Peyer's patch (tissue), 4 donors: Measurements from ENCODE around the gene CADM1. TPM values are rescaled to one million over a fixed set of nuclear protein-coding genes. Genes with fewer than 3 reads are reported as not detected.

Experiments used
- DNase-seq, 3 donors: peaks; one replicate each; pipeline ENCODE4 v3.0.0-alpha.2; 2017 to 2019
- H3K27ac ChIP-seq, 4 donors: fragments of 200-600 bp; sonication (generic); one replicate each; pipeline ENCODE4 v1.5.1; 2016 to 2019
- H3K27me3 ChIP-seq, 2 donors: fragments of 200-600 bp; sonication (generic); one replicate each; pipeline ENCODE4 v1.5.1; 2019
- H3K36me3 ChIP-seq, 3 donors: fragments of 200-600 bp; sonication (generic); one replicate each; pipeline ENCODE4 v1.5.1; 2016 to 2019
- H3K4me1 ChIP-seq, 4 donors: fragments of 200-600 bp; sonication (generic); one replicate each; pipeline ENCODE4 v1.5.1; 2016 to 2019
- H3K4me3 ChIP-seq, 4 donors: fragments of 200-600 bp; sonication (generic); 1 replicate in 3 of 4; 2 replicates in 1 of 4; pipeline ENCODE4 v1.5.1; 2016 to 2019; ENCODE audit warnings: mild to moderate bottlenecking in 1 of 4
- H3K9me3 ChIP-seq, 4 donors: fragments of 200-600 bp; sonication (generic); one replicate each; pipeline ENCODE4 v1.5.1; 2016 to 2019; ENCODE audit warnings: mild to moderate bottlenecking in 1 of 4
- CTCF ChIP-seq, 6 experiments: fragments of 450-650 bp in 4 of 6; fragments of 200-600 bp in 2 of 6; sonication (generic) in 1 of 6; IDR thresholded peaks; one replicate each; pipeline ENCODE4 v1.5.1; 2017 to 2019; ENCODE audit warnings: antibody characterized with exemption in 6 of 6, mild to moderate bottlenecking in 3 of 6, moderate library complexity in 1 of 6
- POLR2A ChIP-seq, 2 donors: fragments of 450-650 bp; IDR thresholded peaks; one replicate each; pipeline ENCODE4 v1.5.1; 2017; ENCODE audit warnings: antibody characterized with exemption in 2 of 2, mild to moderate bottlenecking in 2 of 2, moderate library complexity in 2 of 2
- total RNA-seq, 4 donors: library from RNA; depleted of rRNA; stranded (reverse); fragments of >200 nt; gene quantifications; one replicate each; pipeline ENCODE4 v1.1.0, GENCODE V29; 2016

CADM1 gene
- total RNA-seq, 4 donors from 2014 or later, result 0.38 to 8.3 (median 2.5) TPM

DNA sequence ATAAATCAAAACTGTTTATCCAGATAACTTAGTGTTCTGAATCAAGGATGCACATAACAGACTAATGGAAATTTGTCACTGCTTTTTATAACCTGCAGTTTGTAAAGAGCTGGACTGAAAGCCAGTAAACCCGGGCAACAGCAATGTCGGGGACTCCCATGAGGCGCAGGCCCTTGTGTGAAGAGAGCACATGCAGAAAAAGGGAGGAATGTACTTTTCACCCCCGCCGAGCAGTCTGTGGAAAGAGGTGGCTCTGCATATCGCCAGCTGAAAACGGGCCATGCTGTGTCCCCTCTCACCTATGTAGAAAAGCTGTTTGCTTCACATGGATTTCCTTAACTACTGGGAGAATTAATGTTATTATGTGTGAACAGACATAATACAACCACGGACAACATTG is 291.2 kb downstream of the CADM1 start:
- Histone ChIP-seq H3K4me3 (no peak overlapping the region), H3K4me1 (no peaks in the 10 kb centered on the region), H3K36me3 (no peaks in the 10 kb centered on the region), H3K27ac (no peak overlapping the region), H3K9me3 (no peaks in the 10 kb centered on the region), H3K27me3 (no peaks in the 10 kb centered on the region)
- no peak for DNase-seq
- no peak for TF ChIP-seq CTCF (IDR thresholded peaks at IDR 0.05)
- TF ChIP-seq POLR2A (IDR thresholded peaks at IDR 0.05), result no peak

DNA sequence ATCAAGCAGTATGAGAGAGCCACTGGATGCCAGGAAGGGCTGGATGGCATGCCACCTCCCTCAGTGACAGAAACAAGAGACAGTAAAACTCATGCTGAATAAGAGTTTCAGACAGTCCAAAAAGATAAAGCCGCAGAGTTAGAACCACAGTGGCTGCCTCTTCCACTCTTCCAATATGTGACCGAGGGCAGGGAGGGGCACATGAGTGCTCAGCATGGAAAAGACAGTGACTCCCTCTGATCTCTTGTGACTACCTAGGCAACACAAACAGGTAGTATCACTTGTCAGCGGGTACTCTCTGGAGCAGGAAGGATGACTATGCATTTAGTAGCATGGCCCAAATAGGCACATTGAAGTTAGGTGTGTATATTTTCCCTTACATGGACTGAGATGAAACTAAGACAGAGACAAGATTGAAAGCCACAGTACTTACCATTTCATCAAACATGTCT is 295.4 kb downstream of the CADM1 start:
- Histone ChIP-seq H3K4me1 (no peaks in the 10 kb centered on the region), H3K4me3 (no peak overlapping the region), H3K9me3 (no peaks in the 10 kb centered on the region), H3K27me3 (no peaks in the 10 kb centered on the region), H3K27ac (no peak overlapping the region), H3K36me3 (no peaks in the 10 kb centered on the region)
- no peak for DNase-seq
- TF ChIP-seq POLR2A (IDR thresholded peaks at IDR 0.05) (no peak), CTCF (IDR thresholded peaks at IDR 0.05) (no peak)

- Histone ChIP-seq H3K4me3 (no peak overlapping the region), H3K36me3 (no peaks in the 10 kb centered on the region), H3K4me1 (no peaks in the 10 kb centered on the region), H3K27me3 (no peaks in the 10 kb centered on the region), H3K27ac (no peak overlapping the region), H3K9me3 (no peaks in the 10 kb centered on the region)
- DNase-seq, result no peak
- TF ChIP-seq CTCF (IDR thresholded peaks at IDR 0.05) (no peak), POLR2A (IDR thresholded peaks at IDR 0.05) (no peak)
Observed at GRCh38 chr11:115207916-115208315, 296.3 kb downstream of the CADM1 start.

- TF ChIP-seq POLR2A (IDR thresholded peaks at IDR 0.05) (no peak), CTCF (IDR thresholded peaks at IDR 0.05) (no peak)
Observed at GRCh38 chr11:115207166-115207591, 297.0 kb downstream of the CADM1 start.

DNA sequence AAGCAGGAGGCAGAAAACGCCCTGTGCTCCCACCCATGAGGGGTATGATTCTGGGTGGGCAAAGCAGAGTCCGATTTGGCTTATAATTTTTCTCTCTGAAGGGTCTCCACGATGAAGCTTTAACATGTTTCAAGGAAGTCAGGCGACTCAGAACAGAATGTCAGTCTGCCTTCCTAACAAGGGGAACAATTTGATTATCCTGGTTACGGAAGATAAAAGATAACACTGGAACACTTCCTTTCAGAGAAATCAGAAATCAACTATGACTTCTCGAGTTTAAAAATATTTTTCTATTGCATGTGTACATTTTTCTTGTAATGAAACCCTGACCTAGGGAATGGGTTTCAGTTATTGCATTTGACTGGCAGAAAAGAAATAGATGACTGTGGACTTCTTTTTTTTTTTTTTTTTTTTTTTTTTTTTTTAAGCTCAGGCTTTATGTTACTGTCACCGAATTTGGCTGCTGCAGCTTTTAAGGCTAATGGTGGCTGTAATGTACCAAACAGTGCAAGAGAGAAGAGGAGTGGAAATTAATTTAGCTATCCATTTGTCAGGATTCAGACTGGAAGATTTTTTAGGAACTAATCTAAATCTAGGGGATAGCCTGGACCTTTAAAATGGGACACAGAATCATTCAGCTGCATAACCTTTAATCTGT is 297.7 kb downstream of the CADM1 start:
- DNase-seq, result no peak
- no peak overlapping the region for H3K27ac ChIP-seq
- no peaks in the 10 kb centered on the region for H3K27me3 ChIP-seq
- H3K4me1 ChIP-seq, result no peaks in the 10 kb centered on the region
- H3K4me3 ChIP-seq, result no peak overlapping the region
- TF ChIP-seq POLR2A (IDR thresholded peaks at IDR 0.05) (no peak), CTCF (IDR thresholded peaks at IDR 0.05) (no peak)
- H3K9me3 ChIP-seq, result no peaks in the 10 kb centered on the region
- H3K36me3 ChIP-seq, result no peaks in the 10 kb centered on the region

More at GRCh38 chr11:115207166-115207591, 297.0 kb downstream of the CADM1 start:
- Histone ChIP-seq H3K4me1 (no peaks in the 10 kb centered on the region), H3K9me3 (no peaks in the 10 kb centered on the region), H3K27me3 (no peaks in the 10 kb centered on the region), H3K36me3 (no peaks in the 10 kb centered on the region), H3K27ac (no peak overlapping the region), H3K4me3 (no peak overlapping the region)
- DNase-seq, result no peak
